EL (cell line): Measurements from ENCODE around the gene ANKS6.

Experiments used
- DNase-seq: peaks from one replicate; pipeline ENCODE4 v3.0.0-alpha.2; 2016

Gene ANKS6

GRCh38 chr9:98770717-98771116 lies 25.6 kb downstream of the ANKS6 start:
- no peak for DNase-seq

- DNase-seq = no peak
Measured at GRCh38 chr9:98768344-98768743, 28.0 kb downstream of the ANKS6 start.

- DNase-seq = no peak
Measured at GRCh38 chr9:98767915-98768314, 28.4 kb downstream of the ANKS6 start.

- DNase-seq = no peak
Measured at GRCh38 chr9:98767196-98767595, 29.2 kb downstream of the ANKS6 start.

- no peak for DNase-seq
Measured at GRCh38 chr9:98766586-98766985, 29.8 kb downstream of the ANKS6 start.

GRCh38 chr9:98765256-98765655 lies 31.1 kb downstream of the ANKS6 start:
- DNase-seq = no peak

- DNase-seq = peak; percentile 35
Measured at GRCh38 chr9:98763986-98764745, 32.2 kb downstream of the ANKS6 start.

GRCh38 chr9:98760231-98760630 lies 36.1 kb downstream of the ANKS6 start:
- no peak for DNase-seq

- no peak for DNase-seq
Measured at GRCh38 chr9:98755006-98755618, 41.2 kb downstream of the ANKS6 start.

GRCh38 chr9:98751210-98751609 lies 45.1 kb downstream of the ANKS6 start:
- DNase-seq = no peak

GRCh38 chr9:98750364-98751060 lies 45.8 kb downstream of the ANKS6 start:
- DNase-seq = no peak

GRCh38 chr9:98747476-98747875 lies 48.9 kb downstream of the ANKS6 start:
- no peak for DNase-seq

GRCh38 chr9:98745470-98745869 lies 50.9 kb downstream of the ANKS6 start:
- no peak for DNase-seq

GRCh38 chr9:98743818-98744611 lies 52.3 kb downstream of the ANKS6 start:
- DNase-seq = no peak

- DNase-seq = no peak
Measured at GRCh38 chr9:98743329-98743728, 53.0 kb downstream of the ANKS6 start.

GRCh38 chr9:98742325-98743280 lies 53.8 kb downstream of the ANKS6 start:
- DNase-seq = peak; percentile 47

- DNase-seq = no peak
Measured at GRCh38 chr9:98740226-98740881, 56.0 kb downstream of the ANKS6 start.

- no peak for DNase-seq
Measured at GRCh38 chr9:98738741-98739140, 57.6 kb downstream of the ANKS6 start.

GRCh38 chr9:98736226-98736625 lies 60.1 kb downstream of the ANKS6 start:
- no peak for DNase-seq

- DNase-seq = no peak
Measured at GRCh38 chr9:98732801-98733200, 63.6 kb downstream of the ANKS6 start.

GRCh38 chr9:98732091-98732490 lies 64.3 kb downstream of the ANKS6 start:
- no peak for DNase-seq
